Calu3 (cell line): ENCODE measurements around the gene TBXA2R. TPM values are rescaled to one million over a fixed set of nuclear protein-coding genes. Genes with fewer than 3 reads are reported as not detected.

Experiments
- BruUV-seq: library from RNA; stranded (reverse); fragments of 400-500 nt; replicated peaks from 2 replicates; lab custom pipeline; 2021; lab: Mats Ljungman, UMichigan
- CTCF ChIA-PET: fragments of 300-600 bp; sonication (Branson Sonifier 250); formaldehyde crosslinking; loops from one replicate; lab custom pipeline; 2022; ENCODE audit warnings: antibody characterized with exemption; lab: Charles Lee
- DNase-seq: peaks from one replicate; pipeline ENCODE4 v3.0.0; 2022
- H3K27ac Mint-ChIP-seq: one replicate; pipeline ENCODE4 v1.8.0; 2022; ENCODE audit warnings: mixed read lengths; ENCODE audit not compliant: unreplicated experiment
- H3K27me3 Mint-ChIP-seq: one replicate; pipeline ENCODE4 v1.8.0; 2022; ENCODE audit warnings: mixed read lengths; ENCODE audit not compliant: unreplicated experiment
- H3K36me3 Mint-ChIP-seq: one replicate; pipeline ENCODE4 v1.8.0; 2022; ENCODE audit warnings: mild to moderate bottlenecking, moderate library complexity, mixed read lengths; ENCODE audit not compliant: insufficient read depth, unreplicated experiment
- H3K4me1 Mint-ChIP-seq: one replicate; pipeline ENCODE4 v1.8.0; 2022; ENCODE audit warnings: mild to moderate bottlenecking, low read depth, mixed read lengths; ENCODE audit not compliant: unreplicated experiment
- H3K4me3 Mint-ChIP-seq: one replicate; pipeline ENCODE4 v1.8.0; 2022; ENCODE audit warnings: mild to moderate bottlenecking, low read depth, moderate library complexity, mixed read lengths; ENCODE audit not compliant: unreplicated experiment
- H3K9me3 Mint-ChIP-seq: one replicate; pipeline ENCODE4 v1.8.0; 2022; ENCODE audit warnings: low read depth, mixed read lengths; ENCODE audit not compliant: unreplicated experiment
- intact Hi-C: fragments of 100-400 bp; cut with micrococcal nuclease; formaldehyde crosslinking; loops from one replicate; pipeline ENCODE4 v1.10.0; 2022; ENCODE audit not compliant: unreplicated experiment
- total RNA-seq: library from RNA; stranded (reverse); gene quantifications from 2 replicates; pipeline ENCODE4 v1.2.3, GENCODE V29; 2022
- TF ChIP-seq, protein P1 (sequence below): fragments of 200-600 bp; IDR thresholded peaks from one replicate; pipeline ENCODE4 v1.8.0; 2022; ENCODE audit warnings: antibody characterized with exemption; ENCODE audit not compliant: unreplicated experiment

TBXA2R gene
- total RNA-seq, 1 experiment from 2014 or later: 0.24 TPM

DNA sequence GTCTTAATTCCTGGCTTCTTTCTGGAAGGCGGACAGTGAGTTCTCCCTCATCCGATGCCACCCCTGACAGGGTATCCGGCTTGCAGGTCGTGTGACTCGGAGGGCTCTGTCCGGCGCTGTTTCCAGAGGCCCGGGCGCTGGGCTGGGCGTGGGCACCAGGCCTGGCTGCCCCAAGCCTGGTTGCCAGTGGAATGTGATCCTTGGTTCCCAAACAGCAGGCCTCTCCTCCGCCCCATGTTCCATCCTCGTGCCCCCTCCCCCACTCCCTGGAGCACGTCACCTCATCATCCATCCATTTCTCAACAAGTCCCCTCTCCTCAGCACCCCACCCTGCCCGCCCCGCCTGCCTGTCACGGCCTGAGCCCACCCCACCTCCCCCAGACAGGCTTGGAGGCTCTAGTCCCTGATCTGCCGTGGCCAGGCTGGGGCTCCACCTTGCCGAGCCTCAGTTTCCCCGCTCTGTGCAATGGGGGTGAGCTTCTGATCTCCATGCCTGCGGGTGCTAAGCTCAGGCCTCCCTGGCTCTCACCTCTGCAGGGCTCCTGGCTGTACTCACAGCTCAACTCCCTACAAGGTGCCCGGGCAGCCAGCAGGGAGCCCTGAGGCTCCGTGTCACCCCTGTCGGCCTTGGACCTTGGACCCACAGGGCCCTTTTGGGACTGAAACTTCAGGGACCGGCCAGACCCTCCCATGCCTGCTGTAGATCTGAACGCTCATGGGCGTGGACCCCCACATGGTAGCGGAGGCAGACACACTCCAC lies 2.3 kb downstream of the TBXA2R start:
- no peak for DNase-seq
- H3K36me3 Mint-ChIP-seq: peaks cover 10% of the 10 kb centered on the region
- no peak overlapping the region for H3K27ac Mint-ChIP-seq
- BruUV-seq: no TSS peak
- no peak overlapping the region for H3K4me3 Mint-ChIP-seq
- TF ChIP-seq, protein P1, sequence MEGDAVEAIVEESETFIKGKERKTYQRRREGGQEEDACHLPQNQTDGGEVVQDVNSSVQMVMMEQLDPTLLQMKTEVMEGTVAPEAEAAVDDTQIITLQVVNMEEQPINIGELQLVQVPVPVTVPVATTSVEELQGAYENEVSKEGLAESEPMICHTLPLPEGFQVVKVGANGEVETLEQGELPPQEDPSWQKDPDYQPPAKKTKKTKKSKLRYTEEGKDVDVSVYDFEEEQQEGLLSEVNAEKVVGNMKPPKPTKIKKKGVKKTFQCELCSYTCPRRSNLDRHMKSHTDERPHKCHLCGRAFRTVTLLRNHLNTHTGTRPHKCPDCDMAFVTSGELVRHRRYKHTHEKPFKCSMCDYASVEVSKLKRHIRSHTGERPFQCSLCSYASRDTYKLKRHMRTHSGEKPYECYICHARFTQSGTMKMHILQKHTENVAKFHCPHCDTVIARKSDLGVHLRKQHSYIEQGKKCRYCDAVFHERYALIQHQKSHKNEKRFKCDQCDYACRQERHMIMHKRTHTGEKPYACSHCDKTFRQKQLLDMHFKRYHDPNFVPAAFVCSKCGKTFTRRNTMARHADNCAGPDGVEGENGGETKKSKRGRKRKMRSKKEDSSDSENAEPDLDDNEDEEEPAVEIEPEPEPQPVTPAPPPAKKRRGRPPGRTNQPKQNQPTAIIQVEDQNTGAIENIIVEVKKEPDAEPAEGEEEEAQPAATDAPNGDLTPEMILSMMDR: no peak
- CTCF ChIA-PET: no interaction called here
- no peaks in the 10 kb centered on the region for H3K27me3 Mint-ChIP-seq
- H3K9me3 Mint-ChIP-seq: no peaks in the 10 kb centered on the region
- intact Hi-C loops: no loop called here
- peaks cover 11% of the 10 kb centered on the region for H3K4me1 Mint-ChIP-seq

DNA sequence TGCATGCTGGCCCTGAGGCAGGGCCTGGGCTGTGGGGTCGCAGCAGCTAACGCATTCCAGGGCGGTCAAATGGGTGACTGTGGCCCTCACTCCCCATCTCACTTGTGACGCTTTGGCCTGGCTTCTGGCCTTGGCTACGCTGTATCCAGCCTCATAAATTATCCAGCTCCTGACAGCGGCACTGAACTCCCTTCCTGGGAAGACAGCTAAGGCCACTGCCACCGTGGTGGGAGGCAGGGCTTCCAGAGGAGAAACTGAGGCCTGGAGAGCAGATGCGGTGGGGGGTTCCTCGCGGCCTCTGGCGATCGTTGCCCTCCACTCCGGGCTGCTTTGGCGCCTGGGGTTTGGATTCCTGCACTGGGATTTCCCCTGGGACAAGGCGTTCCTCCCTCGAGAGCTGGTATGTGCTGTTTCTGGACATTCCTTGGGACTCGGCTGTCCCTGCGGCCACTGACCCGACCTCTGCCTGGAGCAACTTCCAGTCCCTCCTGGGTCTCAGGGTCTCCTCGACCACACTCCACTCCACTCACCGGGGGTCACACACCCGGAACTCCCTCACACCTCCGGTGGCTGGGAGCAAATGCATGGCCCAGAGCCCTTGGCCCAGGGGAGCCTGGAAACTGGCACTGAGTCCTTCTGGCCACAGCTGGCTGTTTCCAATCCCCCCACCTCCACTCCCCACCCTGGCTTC lies 3.4 kb downstream of the TBXA2R start:
- intact Hi-C loops: no loop called here
- no peak overlapping the region for H3K27ac Mint-ChIP-seq
- CTCF ChIA-PET: interaction anchor here (0.6 kb wide), 1 partner anchor 58 kb away, joined by 3 read pairs; no protein-coding TSS in a partner anchor
- no TSS peak for BruUV-seq
- H3K36me3 Mint-ChIP-seq: peaks cover 10% of the 10 kb centered on the region
- no peak overlapping the region for H3K4me3 Mint-ChIP-seq
- H3K9me3 Mint-ChIP-seq: no peaks in the 10 kb centered on the region
- H3K27me3 Mint-ChIP-seq: no peaks in the 10 kb centered on the region
- H3K4me1 Mint-ChIP-seq: peaks cover 10% of the 10 kb centered on the region
- TF ChIP-seq, protein P1: no peak
- DNase-seq: no peak

DNA sequence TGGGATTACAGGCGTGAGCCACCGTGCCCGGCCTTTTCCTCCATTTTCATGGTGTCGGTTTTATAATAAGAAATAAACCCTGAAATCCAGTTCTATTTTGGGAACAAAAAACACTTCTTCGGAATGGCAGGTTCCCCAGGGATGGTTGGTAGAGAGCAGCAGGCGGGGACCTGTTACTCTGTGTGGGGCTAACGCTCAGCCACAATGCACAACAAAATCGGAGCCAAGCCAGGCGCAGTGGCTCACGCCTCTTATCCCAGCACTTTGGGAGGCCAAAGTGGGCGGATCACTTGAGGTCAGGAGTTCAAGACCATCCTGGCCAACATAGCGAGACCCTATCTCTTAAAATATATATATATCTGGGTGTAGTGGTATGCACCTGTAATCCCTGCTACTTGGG lies 5.7 kb downstream of the TBXA2R start:
- H3K27ac Mint-ChIP-seq: no peak overlapping the region
- BruUV-seq: no TSS peak
- no peaks in the 10 kb centered on the region for H3K27me3 Mint-ChIP-seq

DNA sequence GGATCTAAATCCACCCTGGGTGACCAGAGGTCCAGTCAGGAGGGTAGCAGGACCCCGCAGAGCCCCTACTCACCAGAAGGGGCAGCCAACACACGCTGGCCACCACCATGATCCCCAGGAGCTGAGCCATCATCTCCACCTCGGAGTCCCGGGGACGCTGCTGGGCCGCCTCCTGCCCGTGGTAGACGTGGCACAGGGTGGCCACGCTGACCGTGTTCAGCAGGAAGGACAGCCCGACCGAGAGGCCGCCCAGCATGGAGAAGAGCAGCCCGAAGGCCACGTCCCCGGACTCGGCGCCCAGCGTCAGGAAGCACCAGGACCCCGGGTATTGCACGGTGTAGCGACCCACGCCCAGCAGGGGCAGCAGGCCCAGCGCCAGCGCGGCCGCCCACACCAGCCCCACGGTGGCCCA lies 6.9 kb downstream of the TBXA2R start:
- Mint-ChIP-seq H3K9me3 (no peaks in the 10 kb centered on the region), H3K27me3 (peaks cover 2% of the 10 kb centered on the region), H3K4me3 (no peak overlapping the region), H3K27ac (no peak overlapping the region), H3K36me3 (no peaks in the 10 kb centered on the region), H3K4me1 (no peaks in the 10 kb centered on the region)
- intact Hi-C loops: no loop called here
- TF ChIP-seq, protein P1: no peak
- no peak for DNase-seq
- CTCF ChIA-PET: no interaction called here
- no TSS peak for BruUV-seq

More for the DNA sequence above, 5.7 kb downstream of the TBXA2R start:
- DNase-seq: no peak
- Mint-ChIP-seq H3K36me3 (no peaks in the 10 kb centered on the region), H3K9me3 (no peaks in the 10 kb centered on the region), H3K4me1 (no peaks in the 10 kb centered on the region), H3K4me3 (no peak overlapping the region)
- CTCF ChIA-PET: no interaction called here
- TF ChIP-seq, protein P1: no peak
- intact Hi-C loops: no loop called here
